ENCODE results near the gene TCF3.

Gene TCF3

GRCh38 chr19:1657746-1658145 is 5.3 kb upstream of the TCF3 start:
- H3K9ac ChIP-seq (ENCODE audit: low read depth, low read length, poor library complexity, severe bottlenecking), result no peak overlapping the region
- TF ChIP-seq CTCF (conservative IDR thresholded peaks at IDR 0.05; ENCODE audit: low read length) (no peak), EZH2phosphoT487 (IDR thresholded peaks at IDR 0.05; ENCODE audit: borderline replicate concordance) (no peak)
- no peaks in the 10 kb centered on the region for H3K9me2 ChIP-seq (replicated peaks; ENCODE audit: low read depth, low read length)
- no peaks in the 10 kb centered on the region for H3K4me1 ChIP-seq (ENCODE audit: insufficient read depth, low read length, poor library complexity, severe bottlenecking)
- H2AFZ ChIP-seq (ENCODE audit: low read length), result no peak overlapping the region
- H3K79me2 ChIP-seq (ENCODE audit: insufficient read depth, low read length), result no peaks in the 10 kb centered on the region
- no peak overlapping the region for H3K4me3 ChIP-seq (ENCODE audit: low read length, poor library complexity, severe bottlenecking)
- no peaks in the 10 kb centered on the region for H3K36me3 ChIP-seq (ENCODE audit: insufficient read depth, low read length)
- no peaks in the 10 kb centered on the region for H4K20me1 ChIP-seq (ENCODE audit: insufficient read depth, low read length, poor library complexity, severe bottlenecking)
- H3K9me3 ChIP-seq (ENCODE audit: insufficient read depth, low read depth, low read length), result no peaks in the 10 kb centered on the region
- H3K4me2 ChIP-seq (ENCODE audit: low read depth, low read length, poor library complexity, severe bottlenecking), result no peak overlapping the region
- H3F3A ChIP-seq (ENCODE audit: low read depth), result no peaks in the 10 kb centered on the region
- H3K27me3 ChIP-seq (ENCODE audit: insufficient read depth, low read length, poor library complexity, severe bottlenecking), result no peaks in the 10 kb centered on the region

- Histone ChIP-seq H4K20me1 (ENCODE audit: insufficient read depth, low read length, poor library complexity, severe bottlenecking) (no peaks in the 10 kb centered on the region), H3K79me2 (ENCODE audit: insufficient read depth, low read length) (0 out of 2 replicates have a peak, but pooled peaks cover under 1% of the 10 kb centered on the region), H3K9ac (ENCODE audit: low read depth, low read length, poor library complexity, severe bottlenecking) (no peak overlapping the region), H3F3A (ENCODE audit: low read depth) (no peaks in the 10 kb centered on the region), H3K36me3 (ENCODE audit: insufficient read depth, low read length) (no peaks in the 10 kb centered on the region), H3K9me2 (replicated peaks; ENCODE audit: low read depth, low read length) (no peaks in the 10 kb centered on the region), H3K4me3 (ENCODE audit: low read length, poor library complexity, severe bottlenecking) (no peak overlapping the region), H2AFZ (ENCODE audit: low read length) (no peak overlapping the region), H3K4me1 (ENCODE audit: insufficient read depth, low read length, poor library complexity, severe bottlenecking) (no peaks in the 10 kb centered on the region), H3K27me3 (ENCODE audit: insufficient read depth, low read length, poor library complexity, severe bottlenecking) (no peaks in the 10 kb centered on the region), H3K4me2 (ENCODE audit: low read depth, low read length, poor library complexity, severe bottlenecking) (no peak overlapping the region), H3K9me3 (ENCODE audit: insufficient read depth, low read depth, low read length) (no peaks in the 10 kb centered on the region)
- TF ChIP-seq EZH2phosphoT487 (IDR thresholded peaks at IDR 0.05; ENCODE audit: borderline replicate concordance) (no peak), CTCF (conservative IDR thresholded peaks at IDR 0.05; ENCODE audit: low read length) (no peak)
Measured at GRCh38 chr19:1656988-1657536, 4.6 kb upstream of the TCF3 start.

GRCh38 chr19:1655987-1656608 is 3.7 kb upstream of the TCF3 start:
- no peaks in the 10 kb centered on the region for H3F3A ChIP-seq (ENCODE audit: low read depth)
- no peak for TF ChIP-seq EZH2phosphoT487 (IDR thresholded peaks at IDR 0.05; ENCODE audit: borderline replicate concordance)
- no peak for TF ChIP-seq CTCF (conservative IDR thresholded peaks at IDR 0.05; ENCODE audit: low read length)
- H3K4me3 ChIP-seq (ENCODE audit: low read length, poor library complexity, severe bottlenecking), result no peak overlapping the region
- no peak overlapping the region for H3K9ac ChIP-seq (ENCODE audit: low read depth, low read length, poor library complexity, severe bottlenecking)
- H3K27me3 ChIP-seq (ENCODE audit: insufficient read depth, low read length, poor library complexity, severe bottlenecking), result no peaks in the 10 kb centered on the region
- H3K4me2 ChIP-seq (ENCODE audit: low read depth, low read length, poor library complexity, severe bottlenecking), result no peak overlapping the region
- H3K79me2 ChIP-seq (ENCODE audit: insufficient read depth, low read length), result peaks cover 10% of the 10 kb centered on the region
- no peaks in the 10 kb centered on the region for H3K9me3 ChIP-seq (ENCODE audit: insufficient read depth, low read depth, low read length)
- H4K20me1 ChIP-seq (ENCODE audit: insufficient read depth, low read length, poor library complexity, severe bottlenecking), result peaks cover 4% of the 10 kb centered on the region
- no peak overlapping the region for H2AFZ ChIP-seq (ENCODE audit: low read length)
- H3K36me3 ChIP-seq (ENCODE audit: insufficient read depth, low read length), result no peaks in the 10 kb centered on the region
- no peaks in the 10 kb centered on the region for H3K9me2 ChIP-seq (replicated peaks; ENCODE audit: low read depth, low read length)
- H3K4me1 ChIP-seq (ENCODE audit: insufficient read depth, low read length, poor library complexity, severe bottlenecking), result no peaks in the 10 kb centered on the region
